ENCODE results near the gene ROR1. TPM values are rescaled to one million over a fixed set of nuclear protein-coding genes. Genes with fewer than 3 reads are reported as not detected.
A peak's percentile ranks its signal among the peaks of the same experiment; 100 is the strongest.

Gene ROR1
- polyA plus RNA-seq, 1 of the 3 experiments (the other 2 are of a cell fraction), result 4.0 TPM

GRCh38 chr1:63757334-63757733 is 16.5 kb upstream of the ROR1 start:
- no peak overlapping the region for H2AFZ ChIP-seq (ENCODE audit: low read depth)
- ChIA-PET POLR2A (interaction anchor here (0.9 kb wide), 2 partner anchors 65 to 414 kb away, joined by 4 to 5 read pairs; no protein-coding TSS in a partner anchor), CTCF (interaction anchor here (0.6 to 2.2 kb wide), 6 partner anchors 16 to 65 kb away, joined by 3 to 7 read pairs (median 3); partner anchors contain the start of gene ROR1)
- H3K4me3 ChIP-seq (ENCODE audit: low read depth in 2 of 2, low read length in 1 of 2), result no peak overlapping the region
- peaks cover 0 to 13% of the 10 kb centered on the region in 2 experiments; a peak in 2 of 4 replicates for H3K4me1 ChIP-seq (ENCODE audit: control insufficient read depth in 1 of 2, insufficient read depth in 2 of 2, low read depth in 1 of 2, low read length in 1 of 2)
- H3K4me2 ChIP-seq, result no peak overlapping the region
- TF ChIP-seq FOXJ3 (CRISPR knock-in tag; IDR thresholded peaks at IDR 0.05) (no peak), POLR2AphosphoS5 (IDR thresholded peaks at IDR 0.05; ENCODE audit: low read depth, low read length) (no peak), GATA2 (CRISPR knock-in tag; IDR thresholded peaks at IDR 0.05) (no peak), CHD2 (IDR thresholded peaks at IDR 0.05; ENCODE audit: low read length, partially characterized antibody) (no peak), TAF1 (IDR thresholded peaks at IDR 0.05; ENCODE audit: borderline replicate concordance, low read depth, low read length) (no peak), RXRA (IDR thresholded peaks at IDR 0.05; ENCODE audit: borderline replicate concordance, low read depth) (no peak), CTCF (IDR thresholded peaks at IDR 0.05) (no peak), TEAD4 (IDR thresholded peaks at IDR 0.05; ENCODE audit: borderline replicate concordance, insufficient read depth) (no peak), NFIC (IDR thresholded peaks at IDR 0.05; ENCODE audit: borderline replicate concordance) (no peak), NRF1 (IDR thresholded peaks at IDR 0.05; ENCODE audit: low read depth, low read length) (no peak), YY1 (IDR thresholded peaks at IDR 0.05; ENCODE audit: low read depth) (no peak)
- TF ChIP-seq, protein P1, sequence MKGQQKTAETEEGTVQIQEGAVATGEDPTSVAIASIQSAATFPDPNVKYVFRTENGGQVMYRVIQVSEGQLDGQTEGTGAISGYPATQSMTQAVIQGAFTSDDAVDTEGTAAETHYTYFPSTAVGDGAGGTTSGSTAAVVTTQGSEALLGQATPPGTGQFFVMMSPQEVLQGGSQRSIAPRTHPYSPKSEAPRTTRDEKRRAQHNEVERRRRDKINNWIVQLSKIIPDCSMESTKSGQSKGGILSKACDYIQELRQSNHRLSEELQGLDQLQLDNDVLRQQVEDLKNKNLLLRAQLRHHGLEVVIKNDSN (IDR thresholded peaks at IDR 0.05; ENCODE audit: borderline replicate concordance, low read depth), result no peak
- DNase-seq, result no peak
- no peaks in the 10 kb centered on the region for H3K9me2 ChIP-seq
- H3K9ac ChIP-seq, result no peak overlapping the region
- no peaks in the 10 kb centered on the region for H4K20me1 ChIP-seq (ENCODE audit: insufficient read depth)
- H3K9me3 ChIP-seq, result no peaks in the 10 kb centered on the region
- H3K36me3 ChIP-seq (replicated peaks in 1 of 2; ENCODE audit: control insufficient read depth in 1 of 2, insufficient read depth in 2 of 2, low read length in 1 of 2), result no peaks in the 10 kb centered on the region
- H3F3A ChIP-seq (replicated peaks; ENCODE audit: insufficient read depth), result no peaks in the 10 kb centered on the region
- H3K27ac ChIP-seq (ENCODE audit: low read depth in 2 of 2, low read length in 1 of 2), result peak overlapping the region in 1 of 2 experiments; percentile 72; a peak in 2 of 4 replicates
- H3K27me3 ChIP-seq (ENCODE audit: insufficient read depth), result no peaks in the 10 kb centered on the region
- H3K79me2 ChIP-seq (ENCODE audit: insufficient read depth), result no peaks in the 10 kb centered on the region

- Histone ChIP-seq H3K36me3 (replicated peaks in 1 of 2; ENCODE audit: control insufficient read depth in 1 of 2, insufficient read depth in 2 of 2, low read length in 1 of 2) (no peaks in the 10 kb centered on the region), H3K27me3 (ENCODE audit: insufficient read depth) (no peaks in the 10 kb centered on the region), H3K9me2 (no peaks in the 10 kb centered on the region), H2AFZ (ENCODE audit: low read depth) (no peak overlapping the region), H3K9me3 (peaks cover 6% of the 10 kb centered on the region; the same call in 1 of the 2 replicates), H3K79me2 (ENCODE audit: insufficient read depth) (no peaks in the 10 kb centered on the region), H3K4me3 (ENCODE audit: low read depth in 2 of 2, low read length in 1 of 2) (no peak overlapping the region), H3K9ac (no peak overlapping the region), H4K20me1 (ENCODE audit: insufficient read depth) (no peaks in the 10 kb centered on the region), H3F3A (replicated peaks; ENCODE audit: insufficient read depth) (no peaks in the 10 kb centered on the region), H3K4me2 (no peak overlapping the region), H3K27ac (ENCODE audit: low read depth in 2 of 2, low read length in 1 of 2) (peak overlapping the region in 1 of 2 experiments; percentile 72; a peak in 2 of 4 replicates), H3K4me1 (ENCODE audit: control insufficient read depth in 1 of 2, insufficient read depth in 2 of 2, low read depth in 1 of 2, low read length in 1 of 2) (peaks cover 0 to 13% of the 10 kb centered on the region in 2 experiments; a peak in 2 of 4 replicates)
- ChIA-PET CTCF (interaction anchor here (0.6 to 3.8 kb wide), 5 partner anchors 9 to 313 kb away, joined by 3 to 22 read pairs (median 5); partner anchors contain the start of gene ROR1), POLR2A (no interaction called here)
- 56% methylated on average over 6 of the region's 6 CpGs for WGBS (ENCODE audit: low lambda C conversion rate)
- peak; percentile 27 for DNase-seq
- TF ChIP-seq NFIC (IDR thresholded peaks at IDR 0.05; ENCODE audit: borderline replicate concordance) (no peak), IRF3 (IDR thresholded peaks at IDR 0.05; ENCODE audit: low read depth, low read length) (no peak), SIN3A (IDR thresholded peaks at IDR 0.05; ENCODE audit: borderline replicate concordance, low read depth, low read length) (no peak), RAD21 (IDR thresholded peaks at IDR 0.05; ENCODE audit: low read length) (no peak), MXI1 (IDR thresholded peaks at IDR 0.05; ENCODE audit: low read depth, low read length) (no peak), JUND (IDR thresholded peaks at IDR 0.05) (no peak), GATA2 (CRISPR knock-in tag; IDR thresholded peaks at IDR 0.05) (peak; percentile 70), MEF2A (IDR thresholded peaks at IDR 0.05; ENCODE audit: borderline replicate concordance, low read depth) (no peak), SMC3 (IDR thresholded peaks at IDR 0.05; ENCODE audit: low read depth, low read length) (no peak)
- TF ChIP-seq, protein P2, sequence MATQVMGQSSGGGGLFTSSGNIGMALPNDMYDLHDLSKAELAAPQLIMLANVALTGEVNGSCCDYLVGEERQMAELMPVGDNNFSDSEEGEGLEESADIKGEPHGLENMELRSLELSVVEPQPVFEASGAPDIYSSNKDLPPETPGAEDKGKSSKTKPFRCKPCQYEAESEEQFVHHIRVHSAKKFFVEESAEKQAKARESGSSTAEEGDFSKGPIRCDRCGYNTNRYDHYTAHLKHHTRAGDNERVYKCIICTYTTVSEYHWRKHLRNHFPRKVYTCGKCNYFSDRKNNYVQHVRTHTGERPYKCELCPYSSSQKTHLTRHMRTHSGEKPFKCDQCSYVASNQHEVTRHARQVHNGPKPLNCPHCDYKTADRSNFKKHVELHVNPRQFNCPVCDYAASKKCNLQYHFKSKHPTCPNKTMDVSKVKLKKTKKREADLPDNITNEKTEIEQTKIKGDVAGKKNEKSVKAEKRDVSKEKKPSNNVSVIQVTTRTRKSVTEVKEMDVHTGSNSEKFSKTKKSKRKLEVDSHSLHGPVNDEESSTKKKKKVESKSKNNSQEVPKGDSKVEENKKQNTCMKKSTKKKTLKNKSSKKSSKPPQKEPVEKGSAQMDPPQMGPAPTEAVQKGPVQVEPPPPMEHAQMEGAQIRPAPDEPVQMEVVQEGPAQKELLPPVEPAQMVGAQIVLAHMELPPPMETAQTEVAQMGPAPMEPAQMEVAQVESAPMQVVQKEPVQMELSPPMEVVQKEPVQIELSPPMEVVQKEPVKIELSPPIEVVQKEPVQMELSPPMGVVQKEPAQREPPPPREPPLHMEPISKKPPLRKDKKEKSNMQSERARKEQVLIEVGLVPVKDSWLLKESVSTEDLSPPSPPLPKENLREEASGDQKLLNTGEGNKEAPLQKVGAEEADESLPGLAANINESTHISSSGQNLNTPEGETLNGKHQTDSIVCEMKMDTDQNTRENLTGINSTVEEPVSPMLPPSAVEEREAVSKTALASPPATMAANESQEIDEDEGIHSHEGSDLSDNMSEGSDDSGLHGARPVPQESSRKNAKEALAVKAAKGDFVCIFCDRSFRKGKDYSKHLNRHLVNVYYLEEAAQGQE (IDR thresholded peaks at IDR 0.05; ENCODE audit: low read depth, low read length), result no peak
- TF ChIP-seq, protein P3, sequence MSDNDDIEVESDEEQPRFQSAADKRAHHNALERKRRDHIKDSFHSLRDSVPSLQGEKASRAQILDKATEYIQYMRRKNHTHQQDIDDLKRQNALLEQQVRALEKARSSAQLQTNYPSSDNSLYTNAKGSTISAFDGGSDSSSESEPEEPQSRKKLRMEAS (IDR thresholded peaks at IDR 0.05; ENCODE audit: low read depth), result no peak
Observed at GRCh38 chr1:63758791-63759190, 15.0 kb upstream of the ROR1 start.
